Right cardiac atrium (tissue), 5 donors: ENCODE measurements around the gene AR. TPM values are rescaled to one million over a fixed set of nuclear protein-coding genes. Genes with fewer than 3 reads are reported as not detected.

ENCODE experiments used
- ATAC-seq, 2 donors: fragments of 200-7000 bp; cut with Tn5 transposase; one replicate each; pipeline versions ENCODE4 v1.8.0 to v1.9.1; 2020; ENCODE audit warnings: moderate library complexity in 2 of 2, mild to moderate bottlenecking in 1 of 2
- DNase-seq, 3 donors: peaks; one replicate each; pipeline ENCODE4 v3.0.0-alpha.2; 2020
- H3K27ac ChIP-seq: one replicate; pipeline ENCODE4 v1.5.1; 2013; ENCODE audit warnings: mild to moderate bottlenecking, low read length, control low read depth, moderate library complexity
- H3K27me3 ChIP-seq: one replicate; pipeline ENCODE4 v1.6.1; 2013; ENCODE audit not compliant: control insufficient read depth, insufficient read depth
- H3K4me1 ChIP-seq: one replicate; pipeline ENCODE4 v1.6.1; 2013; ENCODE audit warnings: low read length; ENCODE audit not compliant: control insufficient read depth, insufficient read depth
- H3K4me3 ChIP-seq: one replicate; pipeline ENCODE4 v1.5.1; 2013; ENCODE audit warnings: low read length, control low read depth
- H3K9me3 ChIP-seq: one replicate; pipeline ENCODE4 v1.6.1; 2013; ENCODE audit warnings: low read length; ENCODE audit not compliant: control insufficient read depth
- whole genome bisulfite sequencing: extraction: QIAGEN DNeasy Blood & Tissue Kit; methylation state at CpG from one replicate; pipeline ENCODE4 v1.1.7; 2013; 5-methylcytosine and 5-hydroxymethylcytosine counted together
- intact Hi-C, 4 donors: fragments of 100-400 bp; cut with DNase I; formaldehyde crosslinking; loops; one replicate each; pipeline versions ENCODE4 v1.11.0 to v1.14.0; 2022 to 2023
- polyA plus RNA-seq: library from polyadenylated mRNA; stranded (reverse); fragments of 200-250 nt; gene quantifications from one replicate; pipeline ENCODE4 v1.2.3, GENCODE V29; 2013
- total RNA-seq, 4 donors: library from RNA; stranded (reverse); fragmentation: NEBNext Ultra II Directional; extraction: Animal tissue kit (Norgen Biotek cat#: 25700); gene quantifications; one replicate each; pipeline ENCODE4 v1.2.1, GENCODE V29; 2021
- donor health status: healthy with polysubstance abuse.
- donor health status: DM: no; HTN: yes; CAD: no.
- donor health status: DM: no; HTN: no; CAD: no.
- donor health status: DM: no; HTN: yes; CAD: no; lungs with severe emphysema.
- donor health status: DM: yes; HTN: yes; CAD: no.

The AR gene
- total and polyA plus RNA-seq, 5 donors = 3.4 to 20.5 (median 14.5) TPM

GRCh38 chrX:67538383-67538782 is 5.4 kb upstream of the AR start:
- Histone ChIP-seq H3K27ac (no peak overlapping the region), H3K9me3 (no peaks in the 10 kb centered on the region), H3K4me3 (no peak overlapping the region), H3K27me3 (no peaks in the 10 kb centered on the region), H3K4me1 (no peaks in the 10 kb centered on the region)
- no peak for ATAC-seq
- intact Hi-C loops = no loop called here
- no peak for DNase-seq

GRCh38 chrX:67544281-67545035 is 637 bp downstream of the AR start:
- Histone ChIP-seq H3K27me3 (no peaks in the 10 kb centered on the region), H3K4me1 (no peaks in the 10 kb centered on the region), H3K4me3 (peak overlapping the region; percentile 63), H3K9me3 (no peaks in the 10 kb centered on the region), H3K27ac (peak overlapping the region; percentile 89)
- ATAC-seq = peak; percentile 45 to 47
- WGBS = 1% methylated on average over 29 of the region's 30 CpGs
- peak; percentile 26 to 71 (median 69) for DNase-seq
- intact Hi-C loops = loop anchor here in 1 of 4 donors (5.0 kb wide), 1 partner anchor 238 kb away; no protein-coding TSS in a partner anchor

GRCh38 chrX:67545036-67545821 is 1.4 kb downstream of the AR start:
- no peak overlapping the region for H3K27ac ChIP-seq
- peak overlapping the region; percentile 63 for H3K4me3 ChIP-seq
- H3K9me3 ChIP-seq = no peaks in the 10 kb centered on the region
- ATAC-seq = peak; percentile 11 to 48
- peak; percentile 30 to 58 (median 57) for DNase-seq
- H3K27me3 ChIP-seq = no peaks in the 10 kb centered on the region
- no peaks in the 10 kb centered on the region for H3K4me1 ChIP-seq
- intact Hi-C loops = loop anchor here in 1 of 4 donors (5.0 kb wide), 1 partner anchor 237 kb away; no protein-coding TSS in a partner anchor
- WGBS = 1% methylated on average over 35 of the region's 35 CpGs

- intact Hi-C loops = loop anchor here in 1 of 4 donors (5.0 kb wide), 1 partner anchor 236 kb away; no protein-coding TSS in a partner anchor
- 4% methylated on average over 41 of the region's 41 CpGs for WGBS
- no peaks in the 10 kb centered on the region for H3K4me1 ChIP-seq
- no peaks in the 10 kb centered on the region for H3K9me3 ChIP-seq
- peak; percentile 44 to 72 (median 66) for DNase-seq
- H3K27ac ChIP-seq = peak overlapping the region; percentile 36
- ATAC-seq = peak; percentile 54 to 63
- peak overlapping the region; percentile 63 for H3K4me3 ChIP-seq
- H3K27me3 ChIP-seq = no peaks in the 10 kb centered on the region
These were observed 2.2 kb downstream of the AR start for GRCh38 chrX:67545893-67546495.

- no peaks in the 10 kb centered on the region for H3K4me1 ChIP-seq
- WGBS = 11% methylated on average over 42 of the region's 44 CpGs
- peak overlapping the region; percentile 36 for H3K27ac ChIP-seq
- H3K4me3 ChIP-seq = peak overlapping the region; percentile 63
- intact Hi-C loops = loop anchor here in 1 of 4 donors (5.0 kb wide), 1 partner anchor 236 kb away; no protein-coding TSS in a partner anchor
- H3K9me3 ChIP-seq = no peaks in the 10 kb centered on the region
- ATAC-seq = no peak
- DNase-seq = peak in 1 of 3 donors; percentile 14
- H3K27me3 ChIP-seq = no peaks in the 10 kb centered on the region
These were observed 2.9 kb downstream of the AR start for GRCh38 chrX:67546496-67547423.

GRCh38 chrX:67555578-67556203 is 11.9 kb downstream of the AR start:
- Histone ChIP-seq H3K9me3 (no peaks in the 10 kb centered on the region), H3K4me1 (no peaks in the 10 kb centered on the region), H3K27me3 (no peaks in the 10 kb centered on the region), H3K27ac (no peak overlapping the region), H3K4me3 (no peak overlapping the region)
- intact Hi-C loops = no loop called here
- ATAC-seq (peak in 1 of 2 donors; percentile 44), DNase-seq (peak in 2 of 3 donors; percentile 22 to 25)
- WGBS = 40% methylated on average over 7 of the region's 7 CpGs

- ATAC-seq (no peak), DNase-seq (no peak)
- 97% methylated on average over 1 of the region's 1 CpG for WGBS
- Histone ChIP-seq H3K27me3 (no peaks in the 10 kb centered on the region), H3K27ac (no peak overlapping the region), H3K4me3 (no peak overlapping the region), H3K4me1 (no peaks in the 10 kb centered on the region), H3K9me3 (no peaks in the 10 kb centered on the region)
- intact Hi-C loops = no loop called here
These were observed 14.4 kb downstream of the AR start for GRCh38 chrX:67558267-67558666.

GRCh38 chrX:67563469-67564448 is 19.9 kb downstream of the AR start:
- peaks cover 5% of the 10 kb centered on the region for H3K4me1 ChIP-seq
- no peak overlapping the region for H3K4me3 ChIP-seq
- DNase-seq = peak; percentile 27 to 68 (median 41)
- H3K9me3 ChIP-seq = no peaks in the 10 kb centered on the region
- H3K27me3 ChIP-seq = no peaks in the 10 kb centered on the region
- peak; percentile 86 to 89 for ATAC-seq
- intact Hi-C loops = no loop called here
- peak overlapping the region; percentile 86 for H3K27ac ChIP-seq
- 25% methylated on average over 7 of the region's 7 CpGs for WGBS

GRCh38 chrX:67564475-67564874 is 20.7 kb downstream of the AR start:
- no peak for ATAC-seq
- Histone ChIP-seq H3K9me3 (no peaks in the 10 kb centered on the region), H3K27me3 (no peaks in the 10 kb centered on the region), H3K27ac (no peak overlapping the region), H3K4me1 (peaks cover 5% of the 10 kb centered on the region), H3K4me3 (no peak overlapping the region)
- intact Hi-C loops = no loop called here
- no peak for DNase-seq
- WGBS = 93% methylated on average over 1 of the region's 1 CpG
